H1 (cell line): Measurements from ENCODE around the gene USH1G. TPM values are rescaled to one million over a fixed set of nuclear protein-coding genes. Genes with fewer than 3 reads are reported as not detected.

ENCODE experiments used
- CTCF ChIA-PET: fragments of 300-600 bp; sonication (Branson Sonifier 250); formaldehyde crosslinking; loops from one replicate; lab custom pipeline; 2021; ENCODE audit not compliant: partially characterized antibody; lab: Charles Lee
- POLR2A ChIA-PET: fragments of 300-600 bp; sonication (Branson Sonifier 250); formaldehyde crosslinking; loops from one replicate; lab custom pipeline; 2021; ENCODE audit warnings: inconsistent platforms; ENCODE audit not compliant: partially characterized antibody; lab: Charles Lee
- DNase-seq, 2 experiments: peaks; one replicate each; pipeline versions ENCODE4 v3.0.0 to v3.0.0-alpha.2; 2010 to 2022; ENCODE audit warnings: low spot score in 2 of 2, low read depth in 1 of 2, mixed read lengths in 1 of 2
- FAIRE-seq: peaks from 2 replicates; lab custom pipeline; 2011; peaks lifted over from hg19 to GRCh38; lab: Jason Lieb, UNC
- H2AFZ ChIP-seq: 2 replicates; pipeline ENCODE4 v1.8.1; 2012; ENCODE audit warnings: low read length, inconsistent platforms
- H2AK5ac ChIP-seq: 2 replicates; pipeline ENCODE4 v1.6.1; 2013; ENCODE audit warnings: low read depth, low read length
- H2BK120ac ChIP-seq: replicated peaks from 2 replicates; pipeline ENCODE3; 2013; ENCODE audit warnings: low read depth, low read length, inconsistent platforms
- H2BK12ac ChIP-seq: 2 replicates; pipeline ENCODE4 v1.6.1; 2013; ENCODE audit warnings: low read depth, low read length
- H2BK15ac ChIP-seq: 2 replicates; pipeline ENCODE4 v1.6.1; 2013; ENCODE audit warnings: low read length
- H2BK20ac ChIP-seq: 2 replicates; pipeline ENCODE4 v1.6.1; 2013; ENCODE audit warnings: low read length
- H2BK5ac ChIP-seq: 2 replicates; pipeline ENCODE4 v1.6.1; 2013; ENCODE audit warnings: low read depth, low read length
- H3K14ac ChIP-seq: 2 replicates; pipeline ENCODE4 v1.6.1; 2013; ENCODE audit warnings: inconsistent platforms; ENCODE audit not compliant: insufficient read length
- H3K18ac ChIP-seq: 2 replicates; pipeline ENCODE4 v1.6.1; 2013; ENCODE audit warnings: low read length; ENCODE audit errors: extremely low read depth
- H3K23ac ChIP-seq: 2 replicates; pipeline ENCODE4 v1.6.1; 2013; ENCODE audit warnings: inconsistent platforms; ENCODE audit not compliant: insufficient read length
- H3K23me2 ChIP-seq: 2 replicates; pipeline ENCODE4 v1.6.1; 2013; ENCODE audit warnings: low read depth, low read length
- H3K27ac ChIP-seq: 2 replicates; pipeline ENCODE4 v1.6.1; 2011; ENCODE audit warnings: low read depth, low read length, inconsistent platforms
- H3K27me3 ChIP-seq, 4 experiments: replicated peaks in 1 of 4; 1 replicate in 1 of 4; 2 replicates in 3 of 4; pipeline versions ENCODE4 v1.6.1 to v1.8.1; 2011 to 2013; ENCODE audit warnings: low read length in 3 of 4, mild to moderate bottlenecking in 3 of 4, inconsistent platforms in 2 of 4, mixed read lengths in 2 of 4, moderate library complexity in 1 of 4; ENCODE audit not compliant: control insufficient read depth in 3 of 4, insufficient read depth in 3 of 4; ENCODE audit errors: extremely low read depth in 1 of 4
- H3K36me3 ChIP-seq, 4 experiments: 2 replicates each; pipeline versions ENCODE4 v1.6.1 to v1.8.1; 2011 to 2013; ENCODE audit warnings: mild to moderate bottlenecking in 4 of 4, low read length in 3 of 4, moderate library complexity in 2 of 4, control low read depth in 1 of 4, inconsistent platforms in 1 of 4; ENCODE audit not compliant: insufficient read depth in 4 of 4, control insufficient read depth in 2 of 4
- H3K4ac ChIP-seq: replicated peaks from 2 replicates; pipeline ENCODE3; 2013; ENCODE audit warnings: low read length, low read depth, mixed read lengths, inconsistent platforms; ENCODE audit not compliant: insufficient read length
- H3K4me1 ChIP-seq, 4 experiments: replicated peaks in 1 of 4; 1 replicate in 1 of 4; 2 replicates in 3 of 4; pipeline versions ENCODE4 v1.6.1 to v1.8.1; 2011 to 2013; ENCODE audit warnings: low read length in 3 of 4, inconsistent platforms in 2 of 4, mixed read lengths in 1 of 4; ENCODE audit not compliant: insufficient read depth in 4 of 4, control insufficient read depth in 3 of 4
- H3K4me2 ChIP-seq, 2 experiments: 2 replicates each; pipeline versions ENCODE4 v1.6.1 to v1.8.1; 2011 to 2013; ENCODE audit warnings: low read depth in 2 of 2, low read length in 2 of 2, control low read depth in 1 of 2, inconsistent platforms in 1 of 2, mild to moderate bottlenecking in 1 of 2; ENCODE audit not compliant: insufficient read depth in 1 of 2
- H3K4me3 ChIP-seq, 4 experiments: fragments of 200-600, 300-600 bp in 1 of 4; sonication (generic), shearing (Covaris generic), sonication (Bioruptor Twin) in 1 of 4; 2 replicates each; pipeline versions ENCODE4 v1.5.1 to v1.8.1; 2011 to 2016; ENCODE audit warnings: low read length in 4 of 4, low read depth in 3 of 4, control low read depth in 2 of 4, inconsistent platforms in 2 of 4, mild to moderate bottlenecking in 2 of 4, mixed read lengths in 1 of 4, moderate library complexity in 1 of 4; ENCODE audit not compliant: insufficient read depth in 2 of 4; ENCODE audit errors: extremely low read depth in 1 of 4
- H3K56ac ChIP-seq: replicated peaks from 2 replicates; pipeline ENCODE3; 2013; ENCODE audit warnings: low read depth, mild to moderate bottlenecking, mixed read lengths, low read length, inconsistent platforms; ENCODE audit not compliant: insufficient read length
- H3K79me1 ChIP-seq: 2 replicates; pipeline ENCODE4 v1.6.1; 2013; ENCODE audit warnings: low read depth, low read length, control low read depth
- H3K79me2 ChIP-seq, 2 experiments: 2 replicates each; pipeline versions ENCODE4 v1.6.1 to v1.8.1; 2012 to 2013; ENCODE audit warnings: low read length in 2 of 2, mild to moderate bottlenecking in 2 of 2, inconsistent platforms in 1 of 2; ENCODE audit not compliant: insufficient read depth in 2 of 2, control insufficient read depth in 1 of 2
- H3K9ac ChIP-seq, 4 experiments: replicated peaks in 1 of 4; 1 replicate in 1 of 4; 2 replicates in 3 of 4; pipeline versions ENCODE4 v1.6.1 to v1.8.1; 2011 to 2013; ENCODE audit warnings: low read depth in 3 of 4, low read length in 3 of 4, control low read depth in 2 of 4, mild to moderate bottlenecking in 2 of 4, moderate library complexity in 2 of 4, inconsistent platforms in 1 of 4; ENCODE audit errors: extremely low read depth in 1 of 4
- H3K9me3 ChIP-seq, 2 experiments: 2 replicates each; pipeline versions ENCODE4 v1.6.1 to v1.8.1; 2012 to 2013; ENCODE audit warnings: mild to moderate bottlenecking in 2 of 2, moderate library complexity in 2 of 2, control low read depth in 1 of 2, inconsistent platforms in 1 of 2, low read depth in 1 of 2, low read length in 1 of 2, mixed read lengths in 1 of 2; ENCODE audit not compliant: insufficient read depth in 2 of 2
- H4K20me1 ChIP-seq, 2 experiments: replicated peaks in 1 of 2; 2 replicates each; pipeline versions ENCODE3 to v1.8.1; 2011 to 2013; ENCODE audit warnings: inconsistent platforms in 2 of 2, low read length in 2 of 2, mild to moderate bottlenecking in 1 of 2; ENCODE audit not compliant: insufficient read depth in 2 of 2, control insufficient read depth in 1 of 2
- H4K5ac ChIP-seq: 2 replicates; pipeline ENCODE4 v1.6.1; 2013; ENCODE audit warnings: low read length, low read depth, mixed read lengths, inconsistent platforms; ENCODE audit not compliant: insufficient read length
- H4K8ac ChIP-seq: 2 replicates; pipeline ENCODE4 v1.8.0; 2013; ENCODE audit warnings: mild to moderate bottlenecking, moderate library complexity, low read length, inconsistent platforms; ENCODE audit not compliant: insufficient read depth; ENCODE audit errors: extremely low read depth
- H4K91ac ChIP-seq: replicated peaks from 2 replicates; pipeline ENCODE3; 2013; ENCODE audit warnings: low read length, mixed read lengths, inconsistent platforms; ENCODE audit not compliant: insufficient read length
- BCL11A ChIP-seq, 2 experiments: IDR thresholded peaks; one replicate each; pipeline ENCODE4 v1.6.1; 2011; ENCODE audit warnings: low read depth in 2 of 2, low read length in 2 of 2, mild to moderate bottlenecking in 2 of 2
- CHD2 ChIP-seq: IDR thresholded peaks from 2 replicates; pipeline ENCODE4 v1.6.1; 2012; ENCODE audit warnings: low read length, improper control_type of control experiment
- CTBP2 ChIP-seq: IDR thresholded peaks from 2 replicates; pipeline ENCODE4 v1.7.0; 2011; ENCODE audit warnings: borderline replicate concordance, mild to moderate bottlenecking, moderate library complexity, mixed read lengths, low read length; ENCODE audit not compliant: insufficient read depth, insufficient read length
- RXRA ChIP-seq: IDR thresholded peaks from 2 replicates; pipeline ENCODE4 v1.6.1; 2011; ENCODE audit warnings: low read depth, mild to moderate bottlenecking, low read length, moderate library complexity; ENCODE audit not compliant: insufficient read depth
- SAP30 ChIP-seq: fragments of 300-600 bp; sonication (generic); IDR thresholded peaks from 2 replicates; pipeline ENCODE4 v1.7.1; 2012; ENCODE audit warnings: low read length, moderate library complexity, mild to moderate bottlenecking, inconsistent platforms; ENCODE audit not compliant: insufficient read depth, insufficient replicate concordance
- SP4 ChIP-seq: IDR thresholded peaks from 2 replicates; pipeline ENCODE4 v1.6.1; 2012; ENCODE audit warnings: low read length, inconsistent platforms
- TAF1 ChIP-seq: IDR thresholded peaks from 2 replicates; pipeline ENCODE4 v1.6.1; 2011; ENCODE audit warnings: mild to moderate bottlenecking, low read depth, low read length
- ZNF274 ChIP-seq: IDR thresholded peaks from 2 replicates; pipeline ENCODE4 v1.7.0; 2012; ENCODE audit warnings: low read length, borderline replicate concordance; ENCODE audit errors: extremely low read depth
- WGBS, 2 experiments: shearing (Covaris generic) in 1 of 2; methylation state at CpG; one replicate each; pipeline versions ENCODE4 v1.1.6 to v1.1.7; 2013 to 2015; ENCODE audit warnings: low lambda C conversion rate in 2 of 2, mixed read lengths in 2 of 2, inconsistent platforms in 1 of 2, low coverage in 1 of 2, missing lambda C conversion rate in 1 of 2; ENCODE audit not compliant: insufficient replicate concordance in 2 of 2, insufficient coverage in 1 of 2, insufficient read length in 1 of 2; ENCODE audit errors: extremely low coverage in 1 of 2, missing lambda C conversion rate in 1 of 2; 5-methylcytosine and 5-hydroxymethylcytosine counted together
- polyA plus RNA-seq, 7 experiments: library from polyadenylated mRNA; depleted of rRNA in 3 of 7; stranded (reverse) in 5 of 7; unstranded in 2 of 7; fragments of >200 nt in 5 of 7; fragments of 200-250 nt in 2 of 7; gene quantifications; 1 replicate in 5 of 7; 2 replicates in 1 of 7; 4 replicates in 1 of 7; pipeline versions ENCODE4 v1.2.1 to v1.2.3, GENCODE V29; 2011 to 2013; ENCODE audit warnings: missing spikeins in 2 of 7, mixed read lengths in 2 of 7
- total RNA-seq: library from RNA; stranded (reverse); fragmentation: NEBNext Ultra II Directional; extraction: Animal tissue kit (Norgen Biotek cat#: 25700); gene quantifications from 2 replicates; pipeline ENCODE4 v1.2.1, GENCODE V29; 2021

Gene USH1G
- total and polyA plus RNA-seq, 2 of the 8 experiments (the other 6 are each of a cell fraction or from before 2014, with no cell fraction given), result 1.6 to 4.3 TPM

- Histone ChIP-seq H2BK15ac (0 out of 2 replicates have a peak overlapping the region, but pooled peaks have one; percentile 46), H2BK5ac (no peak overlapping the region), H3K79me2 (no peaks in the 10 kb centered on the region), H3K9me3 (no peaks in the 10 kb centered on the region), H2AFZ (no peak overlapping the region), H2BK12ac (0 out of 2 replicates have a peak overlapping the region, but pooled peaks have one; percentile 39), H3K27me3 (peaks cover 40 to 57% (median 48%) of the 10 kb centered on the region in 4 experiments), H3K14ac (no peak overlapping the region), H3K18ac (peak overlapping the region; percentile 38), H3K27ac (no peak overlapping the region), H3K23ac (no peak overlapping the region), H4K20me1 (peaks cover 0 to 5% of the 10 kb centered on the region in 2 experiments), H3K56ac (no peak overlapping the region), H3K4me3 (peak overlapping the region in 1 of 4 experiments; percentile 74; a peak in 2 of 8 replicates), H3K4me1 (peaks cover 0 to 19% (median 16%) of the 10 kb centered on the region in 4 experiments; a peak in 6 of 7 replicates), H4K8ac (no peak overlapping the region), H3K36me3 (no peaks in the 10 kb centered on the region; a peak in 1 of 8 replicates), H2AK5ac (no peak overlapping the region), H3K4ac (no peak overlapping the region), H4K91ac (no peak overlapping the region), H4K5ac (no peak overlapping the region), H2BK20ac (no peak overlapping the region), H3K23me2 (peaks cover 9% of the 10 kb centered on the region; the same call in 1 of the 2 replicates), H3K4me2 (peak overlapping the region in 1 of 2 experiments; percentile 73; a peak in 2 of 4 replicates), H3K79me1 (no peaks in the 10 kb centered on the region), H2BK120ac (no peak overlapping the region), H3K9ac (no peak overlapping the region)
- ChIA-PET CTCF (interaction anchor here (0.6 to 49.9 kb wide), 17 partner anchors 8 to 201 kb away, joined by 3 to 1072 read pairs (median 5); partner anchors contain the start of gene OTOP3), POLR2A (interaction anchor here (1.8 kb wide), 1 partner anchor 49 kb away, joined by 4 read pairs; the partner anchor contains the start of gene FDXR)
- WGBS, 2 experiments, result 91% methylated on average over 6 of the region's 6 CpGs; no CpG with 5 or more reads in 1 of the 2 experiments
- no peak for TF ChIP-seq BCL11A (IDR thresholded peaks at IDR 0.05; ENCODE audit: low read depth in 2 of 2, low read length in 2 of 2)
- TF ChIP-seq TAF1, result no peak
- TF ChIP-seq SAP30, result no peak
- no peak for TF ChIP-seq SP4
- no peak for TF ChIP-seq RXRA
- no peak for TF ChIP-seq CHD2
- TF ChIP-seq ZNF274, result no peak
- no peak for TF ChIP-seq CTBP2
- no peak for DNase-seq
- FAIRE-seq, result no peak
These were observed 883 bp downstream of the USH1G start for GRCh38 chr17:74922172-74922571.
